Activated T-cell treated with anti-CD3 and anti-CD28 coated beads for 4 hours (primary cell): Measurements from ENCODE around the gene PTPA.
A peak's percentile ranks its signal among the peaks of the same experiment; 100 is the strongest.

Experiments
- DNase-seq: peaks from one replicate; pipeline ENCODE4 v3.0.0-alpha.2; 2020

PTPA gene

GRCh38 chr9:129138476-129139232 lies 27.4 kb downstream of the PTPA start:
- DNase-seq, result no peak

- peak; percentile 75 for DNase-seq
Measured at GRCh38 chr9:129139233-129139992, 28.2 kb downstream of the PTPA start.

- peak; percentile 68 for DNase-seq
Measured at GRCh38 chr9:129139993-129140396, 28.8 kb downstream of the PTPA start.

- no peak for DNase-seq
Measured at GRCh38 chr9:129140397-129141065, 29.3 kb downstream of the PTPA start.

GRCh38 chr9:129141066-129142041 lies 30.1 kb downstream of the PTPA start:
- DNase-seq, result no peak

- no peak for DNase-seq
Measured at GRCh38 chr9:129142138-129142935, 31.1 kb downstream of the PTPA start.

GRCh38 chr9:129143031-129143927 lies 32.1 kb downstream of the PTPA start:
- peak; percentile 60 for DNase-seq

- no peak for DNase-seq
Measured at GRCh38 chr9:129145316-129145715, 34.1 kb downstream of the PTPA start.

- no peak for DNase-seq
Measured at GRCh38 chr9:129145841-129146292, 34.7 kb downstream of the PTPA start.

GRCh38 chr9:129146441-129146941 lies 35.3 kb downstream of the PTPA start:
- DNase-seq, result no peak

GRCh38 chr9:129148463-129149204 lies 37.4 kb downstream of the PTPA start:
- no peak for DNase-seq

- no peak for DNase-seq
Measured at GRCh38 chr9:129149442-129149841, 38.2 kb downstream of the PTPA start.

- DNase-seq, result no peak
Measured at GRCh38 chr9:129150122-129150521, 38.9 kb downstream of the PTPA start.

GRCh38 chr9:129150672-129151211 lies 39.5 kb downstream of the PTPA start:
- DNase-seq, result no peak

GRCh38 chr9:129151469-129151868 lies 40.3 kb downstream of the PTPA start:
- no peak for DNase-seq

GRCh38 chr9:129154866-129155477 lies 43.8 kb downstream of the PTPA start:
- DNase-seq, result no peak

- DNase-seq, result no peak
Measured at GRCh38 chr9:129156163-129156562, 44.9 kb downstream of the PTPA start.

- no peak for DNase-seq
Measured at GRCh38 chr9:129160712-129161533, 49.7 kb downstream of the PTPA start.
